Measurements from ENCODE around the gene CHN1.

Gene CHN1

DNA sequence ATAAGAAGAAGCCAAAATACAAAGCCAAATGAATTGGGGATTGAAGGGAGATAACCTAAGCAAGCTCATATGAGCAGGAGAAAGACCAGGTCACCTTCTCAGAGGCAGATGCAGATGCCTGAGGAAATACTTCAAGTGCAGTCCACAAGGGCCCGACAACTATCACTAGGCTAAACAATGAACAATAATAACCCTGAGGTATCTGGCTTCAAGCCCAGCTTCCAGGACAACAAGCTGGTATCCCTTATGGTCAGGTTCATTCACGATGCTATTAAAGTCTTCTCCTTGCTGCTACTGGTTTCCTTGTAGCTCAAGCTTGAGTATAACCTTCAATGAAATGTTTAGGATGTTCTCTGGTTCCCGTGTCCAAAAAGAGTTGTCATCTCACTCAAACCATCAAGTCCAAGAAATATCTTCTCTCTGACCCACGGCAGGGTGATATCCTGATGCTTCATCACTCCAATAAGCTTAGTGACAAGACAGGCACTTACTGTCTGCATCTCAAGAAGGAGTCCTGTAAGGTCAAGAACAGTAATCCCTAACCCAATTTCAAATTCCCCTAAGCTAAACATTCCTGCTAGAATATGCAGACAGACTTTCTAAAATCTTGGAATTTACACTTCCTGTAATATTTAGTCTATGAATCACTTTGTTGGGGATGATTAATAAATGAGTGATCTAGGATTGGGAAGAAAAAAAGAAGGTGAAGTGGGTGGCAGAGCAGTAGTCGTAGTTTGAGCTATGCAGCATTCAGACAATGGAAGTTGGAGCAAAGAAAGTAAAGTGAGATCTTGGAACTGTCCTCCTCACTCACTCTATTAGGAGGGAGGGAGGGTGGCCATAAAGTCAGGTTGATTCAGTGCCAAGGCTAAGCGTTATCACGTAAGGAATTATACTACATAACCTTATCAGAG is 33.1 kb downstream of the CHN1 start:
- peak; percentile 63 for DNase-seq (ENCODE audit: low read depth)

DNA sequence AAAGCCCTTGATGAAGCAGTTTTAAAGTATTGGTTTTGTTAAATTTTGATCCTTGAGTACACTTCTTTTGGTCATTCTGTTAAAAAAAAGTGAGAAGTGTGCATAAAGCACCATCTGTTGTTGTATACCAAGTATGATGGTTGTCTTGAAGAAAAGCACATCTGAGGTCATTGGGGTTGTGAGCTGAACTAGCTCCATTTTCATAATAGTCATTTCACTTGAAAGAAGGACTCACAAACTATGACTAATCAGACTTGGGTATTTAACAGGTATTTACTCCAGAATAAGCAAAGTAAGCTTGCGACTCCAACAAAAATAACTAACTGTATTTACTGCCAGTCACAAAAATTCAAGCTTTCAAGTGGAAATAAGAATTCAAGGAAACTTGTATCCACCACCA is 35.1 kb downstream of the CHN1 start:
- peak; percentile 80 for DNase-seq (ENCODE audit: low read depth)

GRCh38 chr2:174969091-174969734 is 36.0 kb downstream of the CHN1 start:
- no peak for DNase-seq (ENCODE audit: low read depth)

DNA sequence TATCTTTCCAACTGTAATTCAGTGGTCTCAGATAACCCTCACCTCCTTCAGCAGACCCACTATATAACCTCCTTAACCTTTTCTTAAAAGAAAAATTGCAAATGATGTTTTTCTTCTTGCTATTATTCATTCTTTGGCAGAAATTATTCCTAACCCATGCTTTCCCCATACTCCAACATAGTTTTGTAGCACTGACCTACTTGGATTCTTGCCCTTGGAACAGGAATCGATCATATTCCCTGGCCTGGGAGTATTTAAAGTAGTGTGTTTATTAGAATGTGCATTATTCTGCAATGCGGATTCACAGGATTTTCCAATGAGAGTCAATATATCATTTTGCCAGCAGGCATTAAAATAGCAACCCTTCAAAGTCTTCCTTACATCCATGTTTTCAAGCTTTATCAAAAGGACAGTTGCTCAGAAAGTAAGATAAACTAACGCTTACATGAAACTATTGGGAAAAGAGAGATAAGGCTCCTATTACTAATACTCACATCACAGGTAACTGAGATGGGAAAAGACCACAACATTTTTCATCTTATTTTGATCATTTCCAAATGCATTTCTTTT is 37.4 kb downstream of the CHN1 start:
- no peak for DNase-seq (ENCODE audit: low read depth)

GRCh38 chr2:174967086-174967485 is 38.1 kb downstream of the CHN1 start:
- no peak for DNase-seq (ENCODE audit: low read depth)

- peak; percentile 59 for DNase-seq (ENCODE audit: low read depth)
These were observed 39.0 kb downstream of the CHN1 start for GRCh38 chr2:174965992-174966744.

GRCh38 chr2:174965551-174965950 is 39.6 kb downstream of the CHN1 start:
- no peak for DNase-seq (ENCODE audit: low read depth)

DNA sequence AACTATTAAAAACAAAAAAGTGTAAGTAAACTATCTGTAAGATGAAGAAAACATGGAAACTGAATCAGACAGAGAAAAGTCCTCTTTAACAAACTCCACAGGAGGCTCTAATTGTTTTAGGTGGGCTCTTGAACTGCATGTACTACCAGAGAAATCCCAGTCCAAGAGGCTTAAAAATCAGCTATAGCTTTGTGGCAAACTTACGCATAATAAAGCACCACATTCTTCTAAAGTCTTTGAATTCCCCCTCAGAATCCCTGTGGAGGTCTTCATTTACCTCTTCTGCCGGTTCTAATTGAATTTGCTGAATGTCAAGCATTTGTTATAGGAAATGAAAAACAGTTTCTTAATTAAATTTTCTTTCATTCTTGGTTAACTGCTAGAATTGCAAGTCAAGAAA is 40.8 kb downstream of the CHN1 start:
- no peak for DNase-seq (ENCODE audit: low read depth)

DNA sequence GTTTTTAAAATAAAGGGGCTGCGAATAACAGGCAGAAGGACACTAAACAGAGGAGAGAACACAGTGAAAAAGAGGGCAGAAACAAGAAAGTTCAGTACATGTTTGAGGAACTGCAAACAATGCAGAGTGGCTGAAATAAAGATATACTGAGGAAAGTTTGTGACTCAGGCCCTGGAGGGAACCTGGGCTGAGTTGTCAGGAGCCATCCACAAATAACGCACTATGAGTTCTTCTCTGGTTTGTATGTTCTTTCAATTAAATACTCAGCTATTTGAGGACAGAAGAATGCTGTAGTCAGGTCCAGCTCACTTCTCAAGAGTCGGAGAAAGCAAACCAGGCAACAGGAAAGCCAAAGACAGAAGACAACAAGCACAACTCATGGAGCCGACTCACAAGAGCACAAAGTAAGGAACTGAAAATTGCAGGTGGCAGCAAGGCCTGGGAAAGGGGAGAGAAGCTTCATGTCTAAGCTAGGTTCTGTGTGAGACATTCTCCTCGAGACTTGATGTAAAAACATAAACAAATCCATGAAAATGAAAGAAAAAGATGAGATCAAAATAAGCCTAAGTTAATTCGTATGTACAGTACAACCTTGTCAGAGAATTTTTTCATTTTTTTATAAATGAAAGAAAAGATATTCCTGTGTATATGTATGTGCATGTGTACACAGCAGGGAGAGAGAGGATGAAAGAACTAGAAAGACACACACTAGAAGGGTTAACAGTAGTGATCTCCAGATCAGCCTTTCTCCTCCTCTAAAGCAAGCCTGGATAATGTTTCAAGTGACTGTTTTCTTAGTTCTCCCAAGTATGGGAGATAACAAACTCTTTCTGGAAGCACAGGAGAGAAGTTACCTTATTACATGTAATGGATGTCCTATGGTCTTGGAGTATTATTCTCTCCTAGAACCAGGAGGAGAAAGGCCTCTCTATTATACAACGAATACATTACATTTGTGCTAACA is 41.5 kb downstream of the CHN1 start:
- no peak for DNase-seq (ENCODE audit: low read depth)

- no peak for DNase-seq (ENCODE audit: low read depth)
These were observed 45.4 kb downstream of the CHN1 start for GRCh38 chr2:174959787-174960186.

DNA sequence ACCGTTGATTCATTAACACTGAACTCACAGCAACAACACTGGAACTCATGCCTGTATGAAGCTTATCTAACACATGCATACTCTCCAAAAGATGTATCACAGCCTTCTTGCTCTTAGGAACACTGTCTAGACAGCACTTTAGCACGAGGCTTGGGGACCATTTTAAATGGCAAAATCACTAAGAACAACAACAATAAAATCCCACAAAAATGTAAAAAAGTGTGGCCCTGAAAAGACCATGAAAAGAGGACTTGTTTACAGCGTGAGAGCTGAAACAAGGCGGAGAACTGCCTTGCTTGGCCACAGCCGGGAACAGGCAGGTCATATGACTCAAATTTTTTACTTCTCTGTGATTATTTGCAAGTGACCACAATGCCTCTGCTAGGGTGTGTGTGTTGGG is 48.1 kb downstream of the CHN1 start:
- DNase-seq (ENCODE audit: low read depth), result no peak

- DNase-seq (ENCODE audit: low read depth), result peak; percentile 57
These were observed 52.6 kb downstream of the CHN1 start for GRCh38 chr2:174952607-174953006.

- DNase-seq (ENCODE audit: low read depth), result peak; percentile 90
These were observed 53.4 kb downstream of the CHN1 start for GRCh38 chr2:174951745-174952144.

GRCh38 chr2:174949988-174950687 is 55.0 kb downstream of the CHN1 start:
- DNase-seq (ENCODE audit: low read depth), result no peak

DNA sequence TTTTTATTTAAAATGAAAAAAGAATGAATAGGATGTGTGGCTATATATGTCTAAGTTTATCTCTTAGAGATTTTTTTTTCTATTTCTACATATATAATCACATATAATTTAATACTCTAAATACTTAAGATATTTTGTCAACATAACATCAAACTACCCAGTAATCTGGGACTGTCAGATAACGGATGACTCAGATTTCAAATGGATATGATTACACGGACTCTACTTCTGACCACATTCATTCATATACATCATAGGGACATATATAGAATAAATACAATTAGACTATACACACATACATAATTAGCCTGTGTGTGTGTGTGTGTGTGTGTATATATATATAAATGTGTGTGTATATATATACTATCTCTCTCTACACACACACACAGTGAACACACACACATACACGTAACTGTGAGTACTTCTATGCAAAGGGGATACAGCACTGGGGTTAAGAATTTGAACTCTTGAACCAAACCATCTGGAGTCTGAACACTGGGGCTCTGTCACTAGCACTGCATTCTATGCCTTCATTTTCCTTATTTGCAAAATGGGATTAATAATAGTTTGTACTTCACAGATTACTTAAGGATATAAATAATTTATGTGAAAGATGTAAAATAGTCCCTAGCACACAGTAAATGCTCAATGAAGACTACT is 59.5 kb downstream of the CHN1 start:
- peak; percentile 72 for DNase-seq (ENCODE audit: low read depth)

GRCh38 chr2:174939046-174939445 is 66.1 kb downstream of the CHN1 start:
- peak; percentile 79 for DNase-seq (ENCODE audit: low read depth)

- DNase-seq (ENCODE audit: low read depth), result peak; percentile 78
These were observed 73.5 kb downstream of the CHN1 start for GRCh38 chr2:174931724-174932123.

- no peak for DNase-seq (ENCODE audit: low read depth)
These were observed 75.4 kb downstream of the CHN1 start for GRCh38 chr2:174929786-174930185.

DNA sequence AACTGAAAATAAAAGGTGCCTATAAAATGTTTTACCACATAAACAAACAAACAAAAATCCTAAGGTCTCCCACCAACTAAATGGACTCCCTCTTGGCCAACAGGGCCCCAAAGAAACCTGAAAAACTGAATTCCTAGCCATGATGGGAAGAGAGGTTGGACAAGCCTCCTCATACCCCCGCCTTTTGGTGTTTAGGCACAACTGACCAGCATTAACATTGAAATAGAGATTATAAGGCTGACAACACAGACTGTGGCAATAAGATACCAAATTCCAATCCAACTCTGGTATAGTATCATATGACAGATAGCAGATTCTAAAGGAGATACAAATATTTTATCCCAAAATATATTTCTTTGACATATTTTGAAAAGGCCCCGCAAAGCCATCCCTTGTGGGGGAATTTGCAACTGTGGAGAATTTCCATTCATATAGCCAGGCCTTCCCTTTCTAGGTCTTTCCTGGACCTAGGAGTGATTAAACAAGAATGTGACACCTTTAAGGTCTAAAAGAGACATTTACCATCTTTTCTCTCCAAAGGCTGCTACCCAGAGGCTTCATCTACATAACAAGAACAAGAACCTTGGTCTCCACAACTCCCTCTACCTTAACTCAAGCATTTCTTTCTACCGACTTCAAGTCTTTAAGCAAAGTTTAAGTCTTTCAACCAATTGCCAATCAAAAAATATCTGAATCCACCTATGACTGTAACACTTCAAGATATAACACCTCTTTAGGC is 80.0 kb downstream of the CHN1 start:
- DNase-seq (ENCODE audit: low read depth), result no peak

All from iris pigment epithelial cell (primary cell).